Bronchial epithelial cell (primary cell): ENCODE measurements around the gene LY9. TPM values are rescaled to one million over a fixed set of nuclear protein-coding genes. Genes with fewer than 3 reads are reported as not detected.
A peak's percentile ranks its signal among the peaks of the same experiment; 100 is the strongest.
"Not testable (repeated sequence)": the region's sequence is repeated elsewhere in the genome, so short reads cannot be mapped to it uniquely, and the experiment has no call there.

Experiments
- DNase-seq: peaks from one replicate; pipeline ENCODE4 v3.0.0-alpha.2; 2010; ENCODE audit warnings: low read depth
- FAIRE-seq: peaks from 2 replicates; lab custom pipeline; 2011; peaks lifted over from hg19 to GRCh38; lab: Jason Lieb, UNC
- H3K27me3 ChIP-seq: 2 replicates; pipeline ENCODE4 v1.5.1; 2011; ENCODE audit warnings: low read length; ENCODE audit not compliant: control insufficient read depth, insufficient read depth
- H3K36me3 ChIP-seq: 2 replicates; pipeline ENCODE4 v1.5.1; 2011; ENCODE audit warnings: low read length; ENCODE audit not compliant: control insufficient read depth, insufficient read depth
- H3K4me3 ChIP-seq: 2 replicates; pipeline ENCODE4 v1.5.1; 2011; ENCODE audit warnings: mild to moderate bottlenecking, low read depth, low read length, control low read depth
- total RNA-seq: library from RNA; depleted of rRNA; stranded (reverse); fragments of >200 nt; gene quantifications from 2 replicates; pipeline ENCODE4 v1.2.1, GENCODE V29; 2014
- TF ChIP-seq, protein P1 (sequence below): IDR thresholded peaks from 2 replicates; pipeline ENCODE4 v1.5.1; 2011; ENCODE audit warnings: mild to moderate bottlenecking, moderate library complexity, low read length, control low read depth, inconsistent platforms; ENCODE audit not compliant: insufficient read depth, severe bottlenecking

The LY9 gene
- total RNA-seq, 1 donor from 2014 or later: under 0.01 TPM

GRCh38 chr1:160779626-160780397, 16.2 kb upstream of the LY9 start:
- DNase-seq (no peak), FAIRE-seq (no peak)
- TF ChIP-seq, protein P1, sequence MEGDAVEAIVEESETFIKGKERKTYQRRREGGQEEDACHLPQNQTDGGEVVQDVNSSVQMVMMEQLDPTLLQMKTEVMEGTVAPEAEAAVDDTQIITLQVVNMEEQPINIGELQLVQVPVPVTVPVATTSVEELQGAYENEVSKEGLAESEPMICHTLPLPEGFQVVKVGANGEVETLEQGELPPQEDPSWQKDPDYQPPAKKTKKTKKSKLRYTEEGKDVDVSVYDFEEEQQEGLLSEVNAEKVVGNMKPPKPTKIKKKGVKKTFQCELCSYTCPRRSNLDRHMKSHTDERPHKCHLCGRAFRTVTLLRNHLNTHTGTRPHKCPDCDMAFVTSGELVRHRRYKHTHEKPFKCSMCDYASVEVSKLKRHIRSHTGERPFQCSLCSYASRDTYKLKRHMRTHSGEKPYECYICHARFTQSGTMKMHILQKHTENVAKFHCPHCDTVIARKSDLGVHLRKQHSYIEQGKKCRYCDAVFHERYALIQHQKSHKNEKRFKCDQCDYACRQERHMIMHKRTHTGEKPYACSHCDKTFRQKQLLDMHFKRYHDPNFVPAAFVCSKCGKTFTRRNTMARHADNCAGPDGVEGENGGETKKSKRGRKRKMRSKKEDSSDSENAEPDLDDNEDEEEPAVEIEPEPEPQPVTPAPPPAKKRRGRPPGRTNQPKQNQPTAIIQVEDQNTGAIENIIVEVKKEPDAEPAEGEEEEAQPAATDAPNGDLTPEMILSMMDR: peak; percentile 42
- no peaks in the 10 kb centered on the region for H3K27me3 ChIP-seq
- H3K36me3 ChIP-seq: no peaks in the 10 kb centered on the region
- no peak overlapping the region for H3K4me3 ChIP-seq

DNA sequence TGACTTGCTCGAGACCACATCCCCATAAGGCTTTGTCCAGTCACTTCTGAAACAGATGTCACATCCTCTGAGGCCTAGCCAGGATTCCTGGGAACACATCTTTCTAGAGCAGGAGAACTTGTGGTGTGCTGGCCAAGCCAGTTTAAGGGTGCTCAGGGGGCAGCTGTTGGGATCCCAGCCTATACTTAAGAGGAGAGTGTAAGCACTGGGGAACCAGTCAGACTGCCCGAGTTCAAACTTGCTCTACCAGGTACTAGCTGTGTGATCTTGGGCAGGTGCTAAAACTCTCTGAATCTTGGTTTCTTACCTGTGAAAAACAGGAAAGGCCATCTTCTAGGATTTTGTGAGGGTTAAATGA, 15.6 kb upstream of the LY9 start:
- TF ChIP-seq, protein P1: no peak

DNA sequence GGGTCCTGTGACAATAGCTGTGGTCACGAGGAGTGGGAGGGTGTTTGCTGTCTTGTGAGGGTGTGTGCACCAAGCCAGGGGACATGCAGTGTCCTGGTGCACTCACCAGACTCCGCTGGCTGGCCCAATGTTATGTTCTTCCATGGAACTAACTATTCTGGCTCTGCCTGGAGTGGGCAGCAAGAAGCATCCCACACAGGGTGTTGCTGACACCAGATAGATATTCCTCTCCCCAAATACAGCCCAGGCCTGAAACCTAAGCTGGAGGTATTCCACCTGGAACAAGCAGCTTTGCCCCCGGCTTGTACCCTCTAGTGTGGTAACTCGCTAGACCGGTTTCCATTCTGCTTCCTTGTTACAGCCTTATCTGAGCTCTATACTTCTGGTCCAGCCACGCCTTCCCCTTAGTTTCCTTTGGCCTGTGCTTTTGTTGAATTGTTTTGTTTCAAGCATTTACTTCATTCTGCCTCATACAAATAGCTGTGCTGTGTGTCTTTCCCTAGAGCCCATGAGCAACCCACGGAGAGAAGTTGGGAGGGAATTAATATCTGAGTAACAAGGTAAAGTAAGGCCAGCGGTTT, 14.7 kb upstream of the LY9 start:
- no peaks in the 10 kb centered on the region for H3K27me3 ChIP-seq
- H3K4me3 ChIP-seq: no peak overlapping the region
- TF ChIP-seq, protein P1: no peak
- no peaks in the 10 kb centered on the region for H3K36me3 ChIP-seq
- FAIRE-seq (no peak), DNase-seq (peak; percentile 84)

More for the DNA sequence above, 15.6 kb upstream of the LY9 start:
- DNase-seq (no peak), FAIRE-seq (no peak)
- Histone ChIP-seq H3K4me3 (no peak overlapping the region), H3K27me3 (no peaks in the 10 kb centered on the region), H3K36me3 (no peaks in the 10 kb centered on the region)

- no peak for FAIRE-seq
- no peaks in the 10 kb centered on the region for H3K27me3 ChIP-seq
- DNase-seq: no peak
- H3K36me3 ChIP-seq: no peaks in the 10 kb centered on the region
- H3K4me3 ChIP-seq: no peak overlapping the region
- TF ChIP-seq, protein P1: no peak
Measured at GRCh38 chr1:160781914-160782689, 13.9 kb upstream of the LY9 start.

DNA sequence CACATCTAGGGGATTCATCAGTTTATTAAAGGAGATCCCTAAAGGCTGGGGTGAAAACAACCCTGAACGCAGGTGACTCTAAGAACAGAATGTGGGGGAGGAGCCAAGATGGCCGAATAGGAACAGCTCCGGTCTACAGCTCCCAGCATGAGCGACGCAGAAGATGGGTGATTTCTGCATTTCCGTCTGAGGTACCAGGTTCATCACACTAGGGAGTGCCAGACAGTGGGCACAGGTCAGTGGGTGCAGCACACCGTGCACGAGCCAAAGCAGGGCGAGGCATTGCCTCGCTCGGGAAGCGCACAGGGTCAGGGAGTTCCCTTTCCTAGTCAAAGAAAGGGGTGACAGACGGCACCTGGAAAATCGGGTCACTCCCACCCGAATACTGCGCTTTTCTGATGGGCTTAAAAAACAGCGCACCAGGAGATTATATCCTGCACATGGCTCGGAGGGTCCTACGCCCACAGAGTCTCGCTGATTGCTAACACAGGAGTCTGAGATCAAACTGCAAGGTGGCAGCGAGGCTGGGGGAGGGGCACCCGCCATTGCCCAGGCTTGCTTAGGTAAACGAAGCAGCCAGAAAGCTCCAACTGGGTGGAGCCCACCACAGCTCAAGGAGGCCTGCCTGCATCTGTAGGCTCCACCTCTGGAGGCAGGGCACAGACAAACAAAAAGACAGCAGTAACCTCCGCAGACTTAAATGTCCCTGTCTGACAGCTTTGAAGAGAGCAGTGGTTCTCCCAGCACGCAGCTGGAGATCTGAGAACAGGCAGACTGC, 12.8 kb upstream of the LY9 start:
- not testable (repeated sequence) for DNase-seq

More for the DNA sequence above, 12.8 kb upstream of the LY9 start:
- H3K36me3 ChIP-seq, H3K27me3 ChIP-seq, H3K4me3 ChIP-seq, FAIRE-seq: not testable (repeated sequence)
